Mucosa of rectum (tissue), 2 donors: ENCODE results near the gene RBL2.
"Not testable (repeated sequence)": the region's sequence is repeated elsewhere in the genome, so short reads cannot be mapped to it uniquely, and the experiment has no call there.

ENCODE experiments used
- H3K27ac ChIP-seq, 2 donors: one replicate each; pipeline ENCODE4 v1.7.0; 2013; ENCODE audit warnings: inconsistent platforms in 2 of 2, low read depth in 2 of 2, low read length in 2 of 2
- H3K27me3 ChIP-seq, 2 donors: one replicate each; pipeline ENCODE4 v1.7.0; 2013; ENCODE audit warnings: low read length in 2 of 2; ENCODE audit not compliant: control insufficient read depth in 2 of 2, insufficient read depth in 2 of 2
- H3K36me3 ChIP-seq, 2 donors: one replicate each; pipeline ENCODE4 v1.7.0; 2013; ENCODE audit warnings: low read length in 2 of 2; ENCODE audit not compliant: control insufficient read depth in 2 of 2, insufficient read depth in 2 of 2
- H3K4me1 ChIP-seq, 2 donors: one replicate each; pipeline ENCODE4 v1.7.0; 2013; ENCODE audit warnings: low read length in 2 of 2, mild to moderate bottlenecking in 1 of 2; ENCODE audit not compliant: control insufficient read depth in 2 of 2, insufficient read depth in 2 of 2
- H3K4me3 ChIP-seq, 2 donors: one replicate each; pipeline ENCODE4 v1.7.0; 2013; ENCODE audit warnings: low read length in 2 of 2
- H3K9ac ChIP-seq, 2 donors: one replicate each; pipeline ENCODE4 v1.7.0; 2013; ENCODE audit warnings: low read length in 2 of 2, low read depth in 1 of 2, mild to moderate bottlenecking in 1 of 2
- H3K9me3 ChIP-seq, 2 donors: one replicate each; pipeline ENCODE4 v1.7.0; 2013; ENCODE audit warnings: low read length in 2 of 2; ENCODE audit not compliant: control insufficient read depth in 2 of 2
- donor health status: healthy.
- donor health status: Normal muscosa, but diverticular disease.

RBL2 gene

GRCh38 chr16:53423968-53424367, 10.3 kb upstream of the RBL2 start:
- not testable (repeated sequence) for H3K4me1 ChIP-seq, H3K27ac ChIP-seq, H3K27me3 ChIP-seq, H3K36me3 ChIP-seq, H3K9me3 ChIP-seq, H3K4me3 ChIP-seq, H3K9ac ChIP-seq

GRCh38 chr16:53428681-53429080, 5.6 kb upstream of the RBL2 start:
- H3K4me3 ChIP-seq: no peak overlapping the region
- no peak overlapping the region for H3K9ac ChIP-seq
- H3K27ac ChIP-seq: no peak overlapping the region
- no peaks in the 10 kb centered on the region for H3K27me3 ChIP-seq
- H3K4me1 ChIP-seq: no peaks in the 10 kb centered on the region
- no peaks in the 10 kb centered on the region for H3K36me3 ChIP-seq
- peaks cover 0 to 1% of the 10 kb centered on the region in 2 donors for H3K9me3 ChIP-seq

DNA sequence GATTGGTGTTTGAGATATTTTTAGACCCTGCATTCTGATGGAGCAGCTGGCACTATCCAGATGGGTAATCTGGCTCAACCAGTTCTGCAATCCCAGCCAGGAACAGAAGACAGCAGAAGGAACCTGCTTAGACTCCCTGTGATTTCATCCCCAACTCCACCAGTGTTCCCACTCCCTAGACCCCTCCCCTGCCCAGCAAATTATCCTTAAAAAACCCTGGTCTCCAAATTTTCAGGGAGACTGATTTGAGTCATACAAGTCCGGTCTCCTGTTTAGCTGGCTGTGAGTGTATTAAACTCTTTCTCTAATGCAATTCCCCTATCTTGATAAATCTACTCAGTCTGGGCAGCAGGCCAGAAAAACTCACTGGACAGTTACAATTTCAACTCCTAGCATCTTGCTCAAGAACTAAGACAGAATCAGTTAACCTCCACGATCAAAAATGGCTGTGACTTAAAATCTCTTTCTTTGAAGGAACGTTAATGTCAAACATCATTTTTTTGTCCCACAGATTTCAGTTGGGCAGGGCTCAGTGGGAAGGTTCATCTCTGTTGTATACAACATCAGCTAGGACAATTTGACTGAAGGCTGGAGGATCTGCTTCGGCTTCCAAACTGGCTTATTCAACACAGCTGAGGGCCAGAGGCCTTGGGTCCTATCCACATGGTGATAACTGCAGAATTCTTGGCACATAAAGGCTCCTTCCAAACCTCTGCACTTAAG, 4.9 kb upstream of the RBL2 start:
- Histone ChIP-seq H3K4me1 (no peaks in the 10 kb centered on the region), H3K36me3 (no peaks in the 10 kb centered on the region), H3K9ac (no peak overlapping the region), H3K9me3 (no peaks in the 10 kb centered on the region), H3K27ac (no peak overlapping the region), H3K27me3 (no peaks in the 10 kb centered on the region), H3K4me3 (no peak overlapping the region)

- Histone ChIP-seq H3K4me1 (no peaks in the 10 kb centered on the region), H3K36me3 (no peaks in the 10 kb centered on the region), H3K27me3 (no peaks in the 10 kb centered on the region), H3K9ac (no peak overlapping the region), H3K27ac (no peak overlapping the region), H3K4me3 (no peak overlapping the region), H3K9me3 (no peaks in the 10 kb centered on the region)
Observed at GRCh38 chr16:53430363-53430762, 3.9 kb upstream of the RBL2 start.

- H3K27ac ChIP-seq: no peak overlapping the region
Observed at GRCh38 chr16:53433509-53433908, 762 bp upstream of the RBL2 start.

DNA sequence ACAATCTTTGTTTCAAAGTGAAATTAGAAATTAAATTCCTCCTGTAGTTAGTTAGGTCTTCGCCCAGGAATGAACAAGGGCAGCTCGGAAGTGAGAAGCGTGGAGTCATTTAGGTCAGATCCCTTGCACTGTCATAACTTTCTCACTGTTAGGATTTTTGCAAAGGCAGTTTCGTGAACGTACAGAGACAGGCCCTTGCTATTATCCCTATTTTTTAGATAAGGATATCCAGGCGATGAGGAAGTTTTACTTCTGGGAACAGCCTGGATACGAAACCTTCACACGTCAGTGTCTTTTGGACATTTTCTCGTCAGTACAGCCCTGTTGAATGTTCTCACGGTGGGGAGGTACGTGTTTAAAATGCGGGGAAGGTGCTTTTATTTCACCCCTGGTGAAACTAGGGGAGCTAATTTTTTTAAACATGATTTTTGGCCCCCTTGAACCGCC, 318 bp upstream of the RBL2 start:
- H3K36me3 ChIP-seq: no peaks in the 10 kb centered on the region
- H3K4me3 ChIP-seq: peak overlapping the region; percentile 94 to 99
- peak overlapping the region; percentile 97 for H3K9ac ChIP-seq
- H3K27ac ChIP-seq: peak overlapping the region; percentile 94 to 97
- no peaks in the 10 kb centered on the region for H3K27me3 ChIP-seq
- peaks cover 0 to 12% of the 10 kb centered on the region in 2 donors for H3K4me1 ChIP-seq
- no peaks in the 10 kb centered on the region for H3K9me3 ChIP-seq

More at GRCh38 chr16:53433509-53433908, 762 bp upstream of the RBL2 start:
- Histone ChIP-seq H3K27me3 (no peaks in the 10 kb centered on the region), H3K9me3 (no peaks in the 10 kb centered on the region), H3K9ac (no peak overlapping the region), H3K36me3 (no peaks in the 10 kb centered on the region), H3K4me1 (peaks cover 0 to 12% of the 10 kb centered on the region in 2 donors), H3K4me3 (peak overlapping the region in 1 of 2 donors; percentile 99)

- H3K4me1 ChIP-seq: peaks cover 0 to 12% of the 10 kb centered on the region in 2 donors
- H3K27ac ChIP-seq: peak overlapping the region; percentile 94 to 97
- peak overlapping the region; percentile 94 to 99 for H3K4me3 ChIP-seq
- H3K36me3 ChIP-seq: no peaks in the 10 kb centered on the region
- no peaks in the 10 kb centered on the region for H3K27me3 ChIP-seq
- peak overlapping the region; percentile 97 for H3K9ac ChIP-seq
- no peaks in the 10 kb centered on the region for H3K9me3 ChIP-seq
Observed at GRCh38 chr16:53435066-53435688, 906 bp downstream of the RBL2 start.

GRCh38 chr16:53440125-53440524, 5.9 kb downstream of the RBL2 start:
- Histone ChIP-seq H3K27me3 (no peaks in the 10 kb centered on the region), H3K27ac (no peak overlapping the region), H3K4me1 (peaks cover 0 to 12% of the 10 kb centered on the region in 2 donors), H3K9ac (no peak overlapping the region), H3K9me3 (no peaks in the 10 kb centered on the region), H3K36me3 (peaks cover 12 to 15% of the 10 kb centered on the region in 2 donors), H3K4me3 (no peak overlapping the region)

DNA sequence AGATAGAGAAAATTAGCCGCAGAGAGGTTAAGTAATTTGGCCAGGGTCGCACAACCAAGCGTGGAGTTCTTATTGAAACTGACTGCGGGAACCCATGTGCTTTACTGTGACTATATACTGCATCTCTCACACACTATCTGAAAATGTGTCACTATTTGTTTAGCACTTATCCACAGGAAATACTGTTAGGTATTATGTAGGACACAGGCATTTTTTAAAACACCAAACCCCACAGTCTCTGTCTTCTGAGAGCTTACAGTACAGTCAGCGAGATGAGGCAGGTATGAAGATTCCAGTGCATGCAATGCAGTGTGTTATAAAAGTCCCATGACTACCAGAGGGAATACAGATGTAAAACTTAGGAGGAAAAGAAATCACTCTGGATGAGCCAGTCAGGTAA, 11.3 kb downstream of the RBL2 start:
- Histone ChIP-seq H3K36me3 (peaks cover 27 to 33% of the 10 kb centered on the region in 2 donors), H3K4me1 (no peaks in the 10 kb centered on the region), H3K9me3 (no peaks in the 10 kb centered on the region), H3K27me3 (no peaks in the 10 kb centered on the region), H3K4me3 (no peak overlapping the region), H3K27ac (no peak overlapping the region), H3K9ac (no peak overlapping the region)

GRCh38 chr16:53446090-53446489, 11.8 kb downstream of the RBL2 start:
- H3K4me1 ChIP-seq: no peaks in the 10 kb centered on the region
- H3K27me3 ChIP-seq: no peaks in the 10 kb centered on the region
- peaks cover 25 to 31% of the 10 kb centered on the region in 2 donors for H3K36me3 ChIP-seq
- no peaks in the 10 kb centered on the region for H3K9me3 ChIP-seq
- H3K27ac ChIP-seq: no peak overlapping the region
- peak overlapping the region in 1 of 2 donors; percentile 14 for H3K4me3 ChIP-seq
- no peak overlapping the region for H3K9ac ChIP-seq
